ENCODE measurements around the gene REL.

The REL gene

GRCh38 chr2:60857056-60857455 is 24.3 kb upstream of the REL start:
- H2BK5ac ChIP-seq (ENCODE audit: low read depth, low read length, poor library complexity): no peak overlapping the region
- H3K18ac ChIP-seq (ENCODE audit: low read length): no peak overlapping the region
- H3K4me3 ChIP-seq (ENCODE audit: low read depth, low read length): no peak overlapping the region
- no peak overlapping the region for H3K9ac ChIP-seq (ENCODE audit: low read length)
- H2BK12ac ChIP-seq (ENCODE audit: low read length): no peak overlapping the region
- no peak overlapping the region for H3K23ac ChIP-seq (ENCODE audit: low read length)
- no peaks in the 10 kb centered on the region for H3K79me1 ChIP-seq (ENCODE audit: low read length)
- H3K4ac ChIP-seq (ENCODE audit: low read depth, low read length): no peak overlapping the region
- H3K9me3 ChIP-seq (ENCODE audit: insufficient read depth, low read depth, low read length): peaks cover 7% of the 10 kb centered on the region
- H3K4me1 ChIP-seq (ENCODE audit: control insufficient read depth in 1 of 2, insufficient read depth in 2 of 2, low read length in 2 of 2): peaks cover 0 to 2% of the 10 kb centered on the region in 2 experiments
- no peak overlapping the region for H3K27ac ChIP-seq (ENCODE audit: low read depth, low read length)
- no peak overlapping the region for H2AK5ac ChIP-seq (ENCODE audit: low read length)
- H4K12ac ChIP-seq (ENCODE audit: low read depth, low read length): no peak overlapping the region
- peak in 1 of 2 donors; percentile 14 for DNase-seq
- H4K91ac ChIP-seq (ENCODE audit: low read depth, low read length): no peak overlapping the region
- no peak overlapping the region for H3K4me2 ChIP-seq (ENCODE audit: low read length)
- no peak overlapping the region for H2AFZ ChIP-seq (ENCODE audit: insufficient read depth, low read length, poor library complexity)
- no peak overlapping the region for H2BK120ac ChIP-seq (ENCODE audit: insufficient read depth, low read length, poor library complexity)
- H3K14ac ChIP-seq (ENCODE audit: low read length): no peak overlapping the region
- H3K27me3 ChIP-seq (ENCODE audit: insufficient read depth, low read length): no peaks in the 10 kb centered on the region
- no peaks in the 10 kb centered on the region for H3K79me2 ChIP-seq (ENCODE audit: control insufficient read depth, insufficient read depth, low read length, poor library complexity)
- WGBS (ENCODE audit: extremely low coverage, insufficient coverage, insufficient read length): no CpG with 5 or more reads among the region's 4 CpGs
- H4K8ac ChIP-seq (ENCODE audit: low read depth, low read length): no peak overlapping the region
- no peaks in the 10 kb centered on the region for H3K36me3 ChIP-seq (ENCODE audit: control insufficient read depth in 1 of 2, insufficient read depth in 2 of 2, low read length in 2 of 2)

DNA sequence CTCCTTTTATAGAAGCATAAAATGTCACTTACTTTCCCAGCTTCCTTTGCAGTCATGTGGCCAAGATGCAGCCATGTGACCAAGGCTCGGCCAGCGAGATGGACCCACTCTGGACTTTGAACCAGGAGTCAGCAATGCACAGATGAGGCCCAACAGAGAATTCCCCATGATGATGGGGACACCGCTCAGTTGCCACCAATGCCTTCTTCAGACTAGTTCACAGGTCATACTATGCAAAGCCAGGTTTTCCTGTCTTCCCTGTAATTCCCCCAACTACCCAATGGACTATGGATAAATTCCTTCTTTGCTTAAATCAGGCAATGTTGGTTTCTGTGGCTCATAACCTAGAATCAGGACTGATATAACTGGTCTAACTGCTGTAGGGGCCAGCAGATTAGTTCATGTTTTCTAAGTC is 22.5 kb upstream of the REL start:
- Histone ChIP-seq H3K27ac (ENCODE audit: low read depth, low read length) (no peak overlapping the region), H3K9ac (ENCODE audit: low read length) (no peak overlapping the region), H3K4ac (ENCODE audit: low read depth, low read length) (no peak overlapping the region), H2BK120ac (ENCODE audit: insufficient read depth, low read length, poor library complexity) (no peak overlapping the region), H2BK12ac (ENCODE audit: low read length) (no peak overlapping the region), H3K79me2 (ENCODE audit: control insufficient read depth, insufficient read depth, low read length, poor library complexity) (no peaks in the 10 kb centered on the region), H3K4me3 (ENCODE audit: low read depth, low read length) (no peak overlapping the region), H4K91ac (ENCODE audit: low read depth, low read length) (no peak overlapping the region), H3K9me3 (ENCODE audit: insufficient read depth, low read depth, low read length) (peaks cover 9% of the 10 kb centered on the region), H3K18ac (ENCODE audit: low read length) (no peak overlapping the region), H3K27me3 (ENCODE audit: insufficient read depth, low read length) (no peaks in the 10 kb centered on the region), H3K23ac (ENCODE audit: low read length) (no peak overlapping the region), H4K8ac (ENCODE audit: low read depth, low read length) (no peak overlapping the region), H2BK5ac (ENCODE audit: low read depth, low read length, poor library complexity) (no peak overlapping the region), H3K14ac (ENCODE audit: low read length) (no peak overlapping the region), H3K36me3 (ENCODE audit: control insufficient read depth in 1 of 2, insufficient read depth in 2 of 2, low read length in 2 of 2) (no peaks in the 10 kb centered on the region), H3K79me1 (ENCODE audit: low read length) (no peaks in the 10 kb centered on the region), H3K4me2 (ENCODE audit: low read length) (no peak overlapping the region), H3K4me1 (ENCODE audit: control insufficient read depth in 1 of 2, insufficient read depth in 2 of 2, low read length in 2 of 2) (peaks cover 0 to 2% of the 10 kb centered on the region in 2 experiments), H2AK5ac (ENCODE audit: low read length) (no peak overlapping the region), H2AFZ (ENCODE audit: insufficient read depth, low read length, poor library complexity) (no peak overlapping the region), H4K12ac (ENCODE audit: low read depth, low read length) (no peak overlapping the region)
- DNase-seq: peak; percentile 76 to 90
- no CpG with 5 or more reads among the region's 3 CpGs for WGBS (ENCODE audit: extremely low coverage, insufficient coverage, insufficient read length)

DNA sequence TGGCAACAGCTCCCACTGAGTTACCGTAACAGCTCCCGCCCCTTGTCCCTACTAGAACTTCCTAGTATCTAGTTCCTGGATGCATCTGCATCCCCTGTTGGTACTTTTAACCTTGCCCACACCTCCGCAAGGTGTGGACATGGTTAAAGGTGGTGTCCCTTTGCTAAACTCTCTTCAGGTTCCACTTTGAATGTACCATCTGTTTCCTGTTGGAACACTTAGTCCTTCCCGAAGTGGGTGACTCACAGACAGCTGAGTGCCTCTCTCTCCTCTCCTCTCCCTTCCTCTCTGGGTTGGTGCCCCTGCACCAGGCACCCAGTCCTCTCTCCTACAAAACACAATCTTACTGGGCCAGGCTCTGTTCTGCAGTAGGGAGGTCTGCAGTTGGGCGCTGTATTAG is 19.6 kb upstream of the REL start:
- Histone ChIP-seq H3K23ac (ENCODE audit: low read length) (no peak overlapping the region), H3K18ac (ENCODE audit: low read length) (no peak overlapping the region), H3K27ac (ENCODE audit: low read depth, low read length) (no peak overlapping the region), H3K4me2 (ENCODE audit: low read length) (no peak overlapping the region), H3K27me3 (ENCODE audit: insufficient read depth, low read length) (no peaks in the 10 kb centered on the region), H3K4me1 (ENCODE audit: control insufficient read depth in 1 of 2, insufficient read depth in 2 of 2, low read length in 2 of 2) (peaks cover 0 to 2% of the 10 kb centered on the region in 2 experiments), H3K36me3 (ENCODE audit: control insufficient read depth in 1 of 2, insufficient read depth in 2 of 2, low read length in 2 of 2) (no peaks in the 10 kb centered on the region), H2BK5ac (ENCODE audit: low read depth, low read length, poor library complexity) (no peak overlapping the region), H2BK120ac (ENCODE audit: insufficient read depth, low read length, poor library complexity) (no peak overlapping the region), H2AK5ac (ENCODE audit: low read length) (no peak overlapping the region), H3K79me2 (ENCODE audit: control insufficient read depth, insufficient read depth, low read length, poor library complexity) (no peaks in the 10 kb centered on the region), H3K14ac (ENCODE audit: low read length) (no peak overlapping the region), H4K8ac (ENCODE audit: low read depth, low read length) (no peak overlapping the region), H3K79me1 (ENCODE audit: low read length) (no peaks in the 10 kb centered on the region), H3K4ac (ENCODE audit: low read depth, low read length) (no peak overlapping the region), H2AFZ (ENCODE audit: insufficient read depth, low read length, poor library complexity) (no peak overlapping the region), H3K4me3 (ENCODE audit: low read depth, low read length) (no peak overlapping the region), H4K12ac (ENCODE audit: low read depth, low read length) (no peak overlapping the region), H2BK12ac (ENCODE audit: low read length) (no peak overlapping the region), H3K9ac (ENCODE audit: low read length) (no peak overlapping the region), H4K91ac (ENCODE audit: low read depth, low read length) (no peak overlapping the region), H3K9me3 (ENCODE audit: insufficient read depth, low read depth, low read length) (peaks cover 9% of the 10 kb centered on the region)
- WGBS (ENCODE audit: extremely low coverage, insufficient coverage, insufficient read length): no CpG with 5 or more reads among the region's 5 CpGs
- DNase-seq: no peak

DNA sequence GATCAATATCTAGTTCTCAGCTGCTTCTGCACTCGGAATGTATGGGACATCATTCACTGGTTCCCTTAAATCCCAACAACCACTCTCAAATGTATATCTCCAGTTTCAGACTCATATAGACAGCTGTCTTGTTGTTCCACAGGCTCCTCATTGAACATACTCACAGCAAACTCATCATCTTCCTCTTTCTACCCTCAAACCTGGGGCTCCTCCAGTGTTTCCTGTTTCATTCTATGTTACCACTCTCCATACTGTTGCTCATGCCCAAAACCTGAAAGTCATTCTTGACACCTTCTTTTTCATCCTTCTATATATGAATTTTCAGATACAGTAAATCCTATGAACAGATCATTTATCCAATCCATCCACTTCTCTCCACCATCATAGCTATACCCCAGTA is 18.7 kb upstream of the REL start:
- Histone ChIP-seq H3K9ac (ENCODE audit: low read length) (no peak overlapping the region), H4K8ac (ENCODE audit: low read depth, low read length) (no peak overlapping the region), H2BK12ac (ENCODE audit: low read length) (no peak overlapping the region), H3K4me1 (ENCODE audit: control insufficient read depth in 1 of 2, insufficient read depth in 2 of 2, low read length in 2 of 2) (peaks cover 0 to 2% of the 10 kb centered on the region in 2 experiments), H3K4me3 (ENCODE audit: low read depth, low read length) (no peak overlapping the region), H3K4me2 (ENCODE audit: low read length) (no peak overlapping the region), H3K4ac (ENCODE audit: low read depth, low read length) (no peak overlapping the region), H2AK5ac (ENCODE audit: low read length) (no peak overlapping the region), H4K91ac (ENCODE audit: low read depth, low read length) (no peak overlapping the region), H3K14ac (ENCODE audit: low read length) (no peak overlapping the region), H3K27ac (ENCODE audit: low read depth, low read length) (no peak overlapping the region), H3K9me3 (ENCODE audit: insufficient read depth, low read depth, low read length) (peaks cover 9% of the 10 kb centered on the region), H3K79me1 (ENCODE audit: low read length) (no peaks in the 10 kb centered on the region), H3K27me3 (ENCODE audit: insufficient read depth, low read length) (no peaks in the 10 kb centered on the region), H3K79me2 (ENCODE audit: control insufficient read depth, insufficient read depth, low read length, poor library complexity) (no peaks in the 10 kb centered on the region), H2AFZ (ENCODE audit: insufficient read depth, low read length, poor library complexity) (no peak overlapping the region), H2BK120ac (ENCODE audit: insufficient read depth, low read length, poor library complexity) (no peak overlapping the region), H2BK5ac (ENCODE audit: low read depth, low read length, poor library complexity) (no peak overlapping the region), H3K18ac (ENCODE audit: low read length) (no peak overlapping the region), H3K23ac (ENCODE audit: low read length) (no peak overlapping the region), H4K12ac (ENCODE audit: low read depth, low read length) (no peak overlapping the region), H3K36me3 (ENCODE audit: control insufficient read depth in 1 of 2, insufficient read depth in 2 of 2, low read length in 2 of 2) (no peaks in the 10 kb centered on the region)
- DNase-seq: no peak
- no CpG with 5 or more reads among the region's 1 CpG for WGBS (ENCODE audit: extremely low coverage, insufficient coverage, insufficient read length)

All from trophoblast cell (in vitro differentiated cells and primary cell).